Activated T-helper 17 cell treated with anti-CD3 and anti-CD28 coated beads, Interleukin-2, amount 50 U/mL, for 72 hours (primary cell): ENCODE results near the gene TEKT4. TPM values are rescaled to one million over a fixed set of nuclear protein-coding genes. Genes with fewer than 3 reads are reported as not detected.
"Not testable (repeated sequence)": the region's sequence is repeated elsewhere in the genome, so short reads cannot be mapped to it uniquely, and the experiment has no call there.

ENCODE experiments used
- ATAC-seq: fragments of 150-1000 bp; cut with Tn5 transposase; replicated peaks from 2 replicates; pipeline ENCODE4 v1.10.0; 2021; ENCODE audit warnings: mild to moderate bottlenecking, moderate library complexity
- H3K27ac Mint-ChIP-seq: one replicate; pipeline ENCODE4 v1.8.0; 2022; ENCODE audit warnings: mixed read lengths
- H3K27me3 Mint-ChIP-seq: one replicate; pipeline ENCODE4 v1.8.0; 2022; ENCODE audit warnings: mixed read lengths
- H3K36me3 Mint-ChIP-seq: one replicate; pipeline ENCODE4 v1.8.0; 2022; ENCODE audit warnings: low read depth, mild to moderate bottlenecking, mixed read lengths
- H3K4me1 Mint-ChIP-seq: one replicate; pipeline ENCODE4 v1.8.0; 2022; ENCODE audit warnings: mixed read lengths
- H3K4me3 Mint-ChIP-seq: one replicate; pipeline ENCODE4 v1.8.0; 2022; ENCODE audit warnings: mild to moderate bottlenecking, mixed read lengths
- H3K9me3 Mint-ChIP-seq: one replicate; pipeline ENCODE4 v1.8.0; 2022; ENCODE audit warnings: mixed read lengths
- total RNA-seq, 2 donors: library from RNA; stranded (reverse); gene quantifications; one replicate each; pipeline ENCODE4 v1.2.3, GENCODE V29; 2022

TEKT4 gene
- total RNA-seq, 2 donors from 2014 or later: not detected

GRCh38 chr2:94872676-94873361, 1.6 kb downstream of the TEKT4 start:
- Mint-ChIP-seq H3K9me3 (no peaks in the 10 kb centered on the region), H3K4me3 (no peak overlapping the region)
- ATAC-seq: no peak

GRCh38 chr2:94873362-94874276, 2.4 kb downstream of the TEKT4 start:
- H3K4me3 Mint-ChIP-seq: no peak overlapping the region
- no peak overlapping the region for H3K27ac Mint-ChIP-seq
- no peak for ATAC-seq
- H3K9me3 Mint-ChIP-seq: no peaks in the 10 kb centered on the region
- H3K4me1 Mint-ChIP-seq: no peaks in the 10 kb centered on the region
- H3K27me3 Mint-ChIP-seq: peaks cover 6% of the 10 kb centered on the region
- no peaks in the 10 kb centered on the region for H3K36me3 Mint-ChIP-seq

More at GRCh38 chr2:94872676-94873361, 1.6 kb downstream of the TEKT4 start:
- Mint-ChIP-seq H3K4me1 (no peaks in the 10 kb centered on the region), H3K27ac (no peak overlapping the region), H3K36me3 (no peaks in the 10 kb centered on the region), H3K27me3 (peaks cover 6% of the 10 kb centered on the region)

- peak; percentile 70 for ATAC-seq
- Mint-ChIP-seq H3K27me3 (peaks cover 6% of the 10 kb centered on the region), H3K36me3 (no peaks in the 10 kb centered on the region), H3K27ac (no peak overlapping the region), H3K9me3 (no peaks in the 10 kb centered on the region), H3K4me1 (no peaks in the 10 kb centered on the region), H3K4me3 (no peak overlapping the region)
Observed at GRCh38 chr2:94874277-94874997, 3.2 kb downstream of the TEKT4 start.

GRCh38 chr2:94875064-94875819, 4.0 kb downstream of the TEKT4 start:
- Mint-ChIP-seq H3K27ac (no peak overlapping the region), H3K9me3 (no peaks in the 10 kb centered on the region), H3K27me3 (peaks cover 6% of the 10 kb centered on the region), H3K36me3 (no peaks in the 10 kb centered on the region), H3K4me3 (no peak overlapping the region), H3K4me1 (no peaks in the 10 kb centered on the region)
- no peak for ATAC-seq

- ATAC-seq: no peak
- no peaks in the 10 kb centered on the region for H3K9me3 Mint-ChIP-seq
- no peaks in the 10 kb centered on the region for H3K4me1 Mint-ChIP-seq
- H3K27ac Mint-ChIP-seq: no peak overlapping the region
- no peak overlapping the region for H3K4me3 Mint-ChIP-seq
- H3K36me3 Mint-ChIP-seq: no peaks in the 10 kb centered on the region
- peaks cover 6% of the 10 kb centered on the region for H3K27me3 Mint-ChIP-seq
Observed at GRCh38 chr2:94875820-94876522, 4.7 kb downstream of the TEKT4 start.

- no peaks in the 10 kb centered on the region for H3K36me3 Mint-ChIP-seq
- ATAC-seq: no peak
- H3K9me3 Mint-ChIP-seq: no peaks in the 10 kb centered on the region
- no peak overlapping the region for H3K4me3 Mint-ChIP-seq
- H3K27me3 Mint-ChIP-seq: peaks cover 7% of the 10 kb centered on the region
- no peaks in the 10 kb centered on the region for H3K4me1 Mint-ChIP-seq
- H3K27ac Mint-ChIP-seq: no peak overlapping the region
Observed at GRCh38 chr2:94876523-94876863, 5.3 kb downstream of the TEKT4 start.

GRCh38 chr2:94877129-94877528, 5.9 kb downstream of the TEKT4 start:
- H3K9me3 Mint-ChIP-seq: no peaks in the 10 kb centered on the region

GRCh38 chr2:94878575-94878974, 7.3 kb downstream of the TEKT4 start:
- not testable (repeated sequence) for ATAC-seq, H3K4me3 Mint-ChIP-seq, H3K27ac Mint-ChIP-seq, H3K4me1 Mint-ChIP-seq, H3K9me3 Mint-ChIP-seq, H3K36me3 Mint-ChIP-seq, H3K27me3 Mint-ChIP-seq

More at GRCh38 chr2:94877129-94877528, 5.9 kb downstream of the TEKT4 start:
- Mint-ChIP-seq H3K27ac (no peak overlapping the region), H3K4me1 (no peaks in the 10 kb centered on the region), H3K27me3 (peaks cover 11% of the 10 kb centered on the region), H3K36me3 (no peaks in the 10 kb centered on the region), H3K4me3 (no peak overlapping the region)
- no peak for ATAC-seq

GRCh38 chr2:94879314-94879981, 8.2 kb downstream of the TEKT4 start:
- H3K27ac Mint-ChIP-seq: no peak overlapping the region
- no peaks in the 10 kb centered on the region for H3K9me3 Mint-ChIP-seq
- H3K4me1 Mint-ChIP-seq: no peaks in the 10 kb centered on the region
- H3K36me3 Mint-ChIP-seq: no peaks in the 10 kb centered on the region
- ATAC-seq: no peak
- peaks cover 8% of the 10 kb centered on the region for H3K27me3 Mint-ChIP-seq
- H3K4me3 Mint-ChIP-seq: no peak overlapping the region

- Mint-ChIP-seq H3K4me3 (no peak overlapping the region), H3K27ac (no peak overlapping the region), H3K27me3 (peaks cover 12% of the 10 kb centered on the region), H3K9me3 (no peaks in the 10 kb centered on the region), H3K36me3 (no peaks in the 10 kb centered on the region), H3K4me1 (no peaks in the 10 kb centered on the region)
- no peak for ATAC-seq
Observed at GRCh38 chr2:94879982-94880377, 8.8 kb downstream of the TEKT4 start.

- no peaks in the 10 kb centered on the region for H3K4me1 Mint-ChIP-seq
- H3K36me3 Mint-ChIP-seq: no peaks in the 10 kb centered on the region
- H3K27ac Mint-ChIP-seq: no peak overlapping the region
- H3K9me3 Mint-ChIP-seq: no peaks in the 10 kb centered on the region
- H3K4me3 Mint-ChIP-seq: no peak overlapping the region
- H3K27me3 Mint-ChIP-seq: peaks cover 14% of the 10 kb centered on the region
- no peak for ATAC-seq
Observed at GRCh38 chr2:94880507-94880906, 9.3 kb downstream of the TEKT4 start.

GRCh38 chr2:94881070-94881469, 9.8 kb downstream of the TEKT4 start:
- Mint-ChIP-seq H3K27ac (no peak overlapping the region), H3K4me1 (no peaks in the 10 kb centered on the region), H3K27me3 (peaks cover 17% of the 10 kb centered on the region), H3K9me3 (no peaks in the 10 kb centered on the region), H3K4me3 (no peak overlapping the region), H3K36me3 (no peaks in the 10 kb centered on the region)
- no peak for ATAC-seq

GRCh38 chr2:94890234-94890633, 19.0 kb downstream of the TEKT4 start:
- ATAC-seq: no peak
- Mint-ChIP-seq H3K4me1 (no peaks in the 10 kb centered on the region), H3K27ac (no peak overlapping the region), H3K4me3 (no peak overlapping the region), H3K36me3 (no peaks in the 10 kb centered on the region), H3K27me3 (peaks cover 18% of the 10 kb centered on the region), H3K9me3 (no peaks in the 10 kb centered on the region)
